Keratinocyte (primary cell): ENCODE data around the gene DSCAM. TPM values are rescaled to one million over a fixed set of nuclear protein-coding genes. Genes with fewer than 3 reads are reported as not detected.
"Not testable (repeated sequence)": the region's sequence is repeated elsewhere in the genome, so short reads cannot be mapped to it uniquely, and the experiment has no call there.

ENCODE experiments used
- DNase-seq: peaks from one replicate; pipeline ENCODE4 v3.0.0-alpha.2; 2011; ENCODE audit warnings: low read depth, missing footprints, low spot score
- FAIRE-seq: peaks from 2 replicates; lab custom pipeline; 2011; peaks lifted over from hg19 to GRCh38; lab: Jason Lieb, UNC
- H2AFZ ChIP-seq: 2 replicates; pipeline ENCODE4 v1.6.0; 2012; ENCODE audit warnings: low read length, control low read depth, inconsistent platforms; ENCODE audit not compliant: control insufficient read depth
- H3K27ac ChIP-seq: 2 replicates; pipeline ENCODE4 v1.5.1; 2011; ENCODE audit warnings: low read length; ENCODE audit not compliant: control insufficient read depth, insufficient read depth
- H3K27me3 ChIP-seq: 3 replicates; pipeline ENCODE4 v1.6.0; 2011; ENCODE audit warnings: low read length; ENCODE audit not compliant: control insufficient read depth, insufficient read depth; ENCODE audit errors: extremely low read depth
- H3K36me3 ChIP-seq, 2 experiments: 2 replicates in 1 of 2; 3 replicates in 1 of 2; pipeline ENCODE4 v1.5.1; 2011; ENCODE audit warnings: low read length in 2 of 2, mild to moderate bottlenecking in 1 of 2; ENCODE audit not compliant: control insufficient read depth in 2 of 2, insufficient read depth in 2 of 2; ENCODE audit errors: extremely low read depth in 1 of 2
- H3K4me1 ChIP-seq: 3 replicates; pipeline ENCODE4 v1.5.1; 2011; ENCODE audit warnings: low read length; ENCODE audit not compliant: control insufficient read depth, insufficient read depth; ENCODE audit errors: extremely low read depth
- H3K4me2 ChIP-seq: 3 replicates; pipeline ENCODE4 v1.6.0; 2011; ENCODE audit warnings: low read depth, low read length; ENCODE audit not compliant: control insufficient read depth, insufficient read depth; ENCODE audit errors: extremely low read depth
- H3K4me3 ChIP-seq, 3 experiments: fragments of 200-600 bp in 1 of 3; sonication (generic) in 1 of 3; 2 replicates in 2 of 3; 3 replicates in 1 of 3; pipeline ENCODE4 v1.5.1; 2011 to 2016; ENCODE audit warnings: low read length in 3 of 3, mild to moderate bottlenecking in 3 of 3, control low read depth in 2 of 3, inconsistent platforms in 1 of 3, low read depth in 1 of 3, mixed read lengths in 1 of 3, mixed run types in 1 of 3, moderate library complexity in 1 of 3; ENCODE audit not compliant: control insufficient read depth in 2 of 3, insufficient read depth in 2 of 3; ENCODE audit errors: extremely low read depth in 1 of 3
- H3K79me2 ChIP-seq: 2 replicates; pipeline ENCODE4 v1.6.0; 2012; ENCODE audit warnings: low read length; ENCODE audit not compliant: control insufficient read depth, insufficient read depth
- H3K9ac ChIP-seq: 3 replicates; pipeline ENCODE4 v1.6.0; 2011; ENCODE audit warnings: low read length; ENCODE audit not compliant: control insufficient read depth, insufficient read depth; ENCODE audit errors: extremely low read depth
- H3K9me1 ChIP-seq: 3 replicates; pipeline ENCODE4 v1.6.0; 2011; ENCODE audit warnings: low read length; ENCODE audit not compliant: control insufficient read depth, insufficient read depth; ENCODE audit errors: extremely low read depth
- H3K9me3 ChIP-seq: 2 replicates; pipeline ENCODE4 v1.5.1; 2012; ENCODE audit warnings: low read depth, low read length; ENCODE audit not compliant: control insufficient read depth
- H4K20me1 ChIP-seq: 3 replicates; pipeline ENCODE4 v1.6.0; 2011; ENCODE audit warnings: low read length; ENCODE audit not compliant: control insufficient read depth, insufficient read depth; ENCODE audit errors: extremely low read depth
- CTCF ChIP-seq, 3 experiments: IDR thresholded peaks in 1 of 3; conservative IDR thresholded peaks in 1 of 3; optimal IDR thresholded peaks in 1 of 3; 2 replicates in 2 of 3; 3 replicates in 1 of 3; pipeline versions ENCODE3 to v1.5.1; 2011; ENCODE audit warnings: low read length in 3 of 3, mild to moderate bottlenecking in 3 of 3, moderate library complexity in 2 of 3, control low read depth in 1 of 3, inconsistent platforms in 1 of 3; ENCODE audit not compliant: insufficient read depth in 2 of 3; ENCODE audit errors: extremely low read depth in 1 of 3
- EZH2 ChIP-seq: IDR thresholded peaks from one replicate; pipeline ENCODE4 v1.6.1; 2012; ENCODE audit warnings: inconsistent platforms, mild to moderate bottlenecking, low read length, moderate library complexity
- dilution Hi-C: fragments of 300-500 bp; cut with MboI; formaldehyde crosslinking; loops from one replicate; pipeline ENCODE4 v1.7.0; 2020; ENCODE audit warnings: low sequenced_read_pairs; ENCODE audit not compliant: extremely low pct_ligation_motif_present
- polyA plus RNA-seq, 5 experiments: library from polyadenylated mRNA; depleted of rRNA in 3 of 5; stranded (reverse) in 3 of 5; stranded (forward) in 1 of 5; unstranded in 1 of 5; fragments of >200 nt; gene quantifications; 1 replicate in 1 of 5; 2 replicates in 3 of 5; 3 replicates in 1 of 5; pipeline versions ENCODE4 v1.2.1 to v1.2.3, GENCODE V29; 2011 to 2012; ENCODE audit warnings: missing spikeins in 2 of 5, low read depth in 1 of 5, low replicate concordance in 1 of 5

DSCAM gene
- polyA plus RNA-seq, 1 donor (not counting 4 experiments of a cell fraction or from before 2014, with no cell fraction given), result 2.1 TPM

- Histone ChIP-seq H3K27me3 (no peaks in the 10 kb centered on the region), H3K36me3 (no peaks in the 10 kb centered on the region), H3K4me2 (no peak overlapping the region), H2AFZ (no peak overlapping the region), H3K9me1 (no peaks in the 10 kb centered on the region), H3K27ac (no peak overlapping the region), H3K9me3 (no peaks in the 10 kb centered on the region), H4K20me1 (no peaks in the 10 kb centered on the region), H3K4me1 (no peaks in the 10 kb centered on the region), H3K4me3 (no peak overlapping the region), H3K9ac (no peak overlapping the region), H3K79me2 (no peaks in the 10 kb centered on the region)
- dilution Hi-C loops, result no loop called here
- TF ChIP-seq CTCF (optimal IDR thresholded peaks at IDR 0.05 in 1 of 3, IDR thresholded peaks at IDR 0.05 in 1 of 3, conservative IDR thresholded peaks at IDR 0.05 in 1 of 3; ENCODE audit: extremely low read depth in 1 of 3, insufficient read depth in 2 of 3, low read length in 3 of 3) (no peak), EZH2 (no peak)
- FAIRE-seq, result no peak
- no peak for DNase-seq
These were observed 522.6 kb downstream of the DSCAM start for GRCh38 chr21:40324389-40324788.

DNA sequence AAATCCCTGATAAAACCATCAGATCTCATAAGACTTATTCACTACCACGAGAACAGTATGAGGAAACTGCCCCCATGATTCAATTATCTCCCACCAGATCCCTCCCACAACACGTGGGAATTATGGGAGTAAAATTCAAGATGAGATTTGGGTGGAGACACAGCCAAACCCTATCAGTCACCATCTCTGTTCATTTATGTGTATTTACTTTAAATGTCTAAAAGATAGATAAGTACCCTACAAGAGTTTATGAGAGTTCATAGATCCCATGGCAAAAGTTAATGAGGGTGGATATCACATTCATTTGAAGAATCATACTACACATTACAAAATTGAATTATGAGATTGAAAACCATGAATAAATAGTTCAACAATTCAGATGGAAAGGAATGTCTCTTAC is 526.2 kb downstream of the DSCAM start:
- DNase-seq, H2AFZ ChIP-seq, H3K4me2 ChIP-seq, H3K36me3 ChIP-seq, FAIRE-seq, H3K9me3 ChIP-seq, H3K27me3 ChIP-seq, H3K4me3 ChIP-seq, H3K9me1 ChIP-seq, H4K20me1 ChIP-seq, H3K79me2 ChIP-seq, dilution Hi-C loops, H3K4me1 ChIP-seq, H3K27ac ChIP-seq, H3K9ac ChIP-seq: not testable (repeated sequence)

GRCh38 chr21:40318371-40318770 is 528.6 kb downstream of the DSCAM start:
- DNase-seq, result no peak
- Histone ChIP-seq H3K9me1 (no peaks in the 10 kb centered on the region), H3K27me3 (no peaks in the 10 kb centered on the region), H2AFZ (no peak overlapping the region), H3K4me1 (no peaks in the 10 kb centered on the region), H3K36me3 (no peaks in the 10 kb centered on the region), H4K20me1 (no peaks in the 10 kb centered on the region), H3K4me3 (no peak overlapping the region), H3K9me3 (no peaks in the 10 kb centered on the region), H3K4me2 (no peak overlapping the region), H3K27ac (no peak overlapping the region), H3K79me2 (no peaks in the 10 kb centered on the region), H3K9ac (no peak overlapping the region)
- dilution Hi-C loops, result no loop called here
- TF ChIP-seq EZH2, result no peak
- TF ChIP-seq CTCF (optimal IDR thresholded peaks at IDR 0.05 in 1 of 3, IDR thresholded peaks at IDR 0.05 in 1 of 3, conservative IDR thresholded peaks at IDR 0.05 in 1 of 3; ENCODE audit: extremely low read depth in 1 of 3, insufficient read depth in 2 of 3, low read length in 3 of 3), result no peak
- no peak for FAIRE-seq
